GM21526 (cell line): ENCODE measurements around the gene NCK2.

Experiments
- ATAC-seq: cut with Tn5 transposase; IDR thresholded peaks from one replicate; pipeline ENCODE4 v1.9.1; 2021; ENCODE audit warnings: moderate library complexity; ENCODE audit not compliant: unreplicated experiment, low FRiP score

NCK2 gene

DNA sequence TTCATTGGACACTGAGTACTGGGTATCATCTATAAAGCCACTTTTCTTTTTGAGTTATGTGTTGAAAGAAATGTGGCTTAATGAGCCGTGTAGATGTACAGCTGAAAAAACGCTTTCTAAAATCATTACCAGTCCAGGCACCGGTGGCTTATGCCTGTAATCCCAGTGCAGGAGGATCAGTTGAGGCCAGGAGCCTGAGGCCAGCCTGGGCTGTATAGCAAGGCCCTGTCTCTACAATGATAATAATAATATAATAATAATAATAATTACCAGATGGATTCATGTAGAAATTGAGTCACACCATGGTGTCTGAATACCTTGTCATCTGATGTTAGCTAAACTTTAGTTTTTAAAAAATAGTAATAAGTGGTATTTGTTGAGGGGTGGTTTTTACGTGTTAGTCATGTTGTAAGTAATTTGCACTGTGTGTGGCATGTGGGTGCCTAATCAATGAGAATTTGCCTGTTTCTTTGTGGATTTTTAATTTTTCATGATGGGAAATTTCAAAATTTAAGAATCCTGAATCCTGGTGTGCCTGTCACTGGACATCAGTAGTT, 30.1 kb downstream of the NCK2 start:
- ATAC-seq = no peak

DNA sequence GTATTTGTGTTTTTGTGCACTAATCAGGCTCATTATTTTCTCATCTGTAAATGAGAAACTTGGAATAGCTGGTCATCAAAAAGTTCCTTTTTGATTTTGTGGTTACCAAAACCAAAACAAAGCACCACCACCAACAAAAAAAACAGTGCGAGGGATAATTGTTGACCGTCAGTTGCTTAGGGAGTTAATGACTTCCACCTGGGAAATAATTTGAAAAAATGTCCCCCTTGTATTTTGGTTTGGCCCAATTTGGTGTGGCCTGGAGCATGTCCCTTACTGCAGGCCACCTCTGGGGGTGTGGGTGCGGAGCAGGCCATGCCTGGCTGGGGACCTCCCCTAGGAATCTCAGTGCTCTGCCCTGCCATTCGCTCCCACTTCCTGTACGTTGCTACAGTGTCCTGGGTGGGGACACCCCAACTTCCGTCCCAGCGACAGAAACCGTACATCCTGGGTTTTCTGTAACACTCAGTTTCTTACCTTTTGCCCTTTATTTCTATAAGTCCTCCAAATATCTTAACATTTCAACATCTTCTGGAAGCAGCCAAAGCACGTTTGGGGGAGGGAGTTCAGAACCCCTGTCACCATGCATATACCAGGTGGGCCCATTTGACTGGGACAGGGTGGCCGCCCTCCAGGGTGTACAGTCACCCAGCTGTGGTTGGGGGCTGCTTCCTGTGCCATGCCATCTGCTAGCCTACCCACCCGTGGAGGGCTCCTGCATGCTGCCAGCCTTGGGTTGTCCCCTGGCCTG, 31.3 kb downstream of the NCK2 start:
- peak; percentile 55 for ATAC-seq

DNA sequence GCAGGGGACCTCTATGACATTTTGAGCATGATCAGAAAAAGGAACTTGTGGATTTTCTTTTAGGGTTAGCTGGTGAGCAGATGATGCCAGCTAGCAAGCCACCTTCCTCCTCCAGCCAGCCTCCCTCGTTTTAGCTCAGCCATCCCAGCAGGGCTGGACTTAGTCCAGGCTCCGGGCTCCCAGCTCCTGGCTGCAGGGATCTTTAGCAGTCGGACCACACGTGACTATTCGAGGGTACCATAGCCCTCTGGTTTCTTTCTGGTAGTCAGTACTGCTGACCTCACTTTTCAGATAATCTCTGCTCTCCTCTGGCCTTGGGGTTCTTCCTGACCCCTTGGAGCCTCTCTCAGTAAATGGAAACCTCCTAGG, 31.8 kb downstream of the NCK2 start:
- ATAC-seq = no peak

DNA sequence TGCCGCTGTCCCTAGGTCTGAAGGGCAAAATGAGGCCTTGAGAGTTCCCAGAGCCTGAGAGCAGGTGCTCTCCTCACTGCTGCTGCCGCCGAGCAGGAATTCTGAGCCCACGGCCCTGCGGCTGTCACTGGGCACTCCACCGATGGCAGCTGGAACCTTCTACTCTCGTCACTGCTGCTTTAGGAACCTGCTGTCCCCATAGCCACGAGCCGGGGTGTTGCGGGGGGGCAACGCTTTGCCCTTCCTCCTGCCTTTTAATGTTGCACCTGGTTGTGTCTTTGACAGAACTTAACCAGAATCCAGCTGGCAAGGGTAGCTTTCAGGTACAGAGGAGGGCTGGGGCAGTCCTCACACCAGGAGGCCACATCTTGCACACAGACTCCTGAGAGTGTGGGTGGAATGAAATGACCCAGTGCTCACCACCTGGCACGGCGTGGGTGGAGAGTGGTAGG, 32.3 kb downstream of the NCK2 start:
- ATAC-seq = no peak

DNA sequence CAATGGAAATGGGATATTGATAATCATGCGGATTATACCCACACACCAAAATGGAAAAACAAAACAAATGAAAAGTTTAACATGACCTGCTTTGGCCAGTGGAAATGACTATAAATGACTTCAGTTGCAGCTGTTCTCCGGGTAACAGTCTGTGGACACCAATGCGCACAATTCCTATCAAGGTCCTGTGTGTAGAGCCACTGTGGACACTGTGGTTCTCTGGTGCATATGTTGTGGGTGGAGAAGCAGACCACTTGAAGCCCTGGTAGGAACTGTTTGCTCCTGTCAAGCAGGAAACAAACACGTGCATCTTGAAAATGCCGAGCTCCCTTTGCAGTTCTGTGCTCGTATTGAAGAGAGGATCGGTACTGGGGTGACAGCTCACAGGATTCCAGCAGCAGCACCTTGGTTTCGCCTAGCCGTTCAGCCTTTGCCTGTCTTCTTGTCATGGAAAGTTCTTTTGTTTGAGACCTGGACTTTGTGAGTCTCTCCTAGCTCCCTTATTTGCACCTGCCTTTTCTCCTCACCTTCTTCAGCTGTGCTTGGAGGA, 32.9 kb downstream of the NCK2 start:
- no peak for ATAC-seq

DNA sequence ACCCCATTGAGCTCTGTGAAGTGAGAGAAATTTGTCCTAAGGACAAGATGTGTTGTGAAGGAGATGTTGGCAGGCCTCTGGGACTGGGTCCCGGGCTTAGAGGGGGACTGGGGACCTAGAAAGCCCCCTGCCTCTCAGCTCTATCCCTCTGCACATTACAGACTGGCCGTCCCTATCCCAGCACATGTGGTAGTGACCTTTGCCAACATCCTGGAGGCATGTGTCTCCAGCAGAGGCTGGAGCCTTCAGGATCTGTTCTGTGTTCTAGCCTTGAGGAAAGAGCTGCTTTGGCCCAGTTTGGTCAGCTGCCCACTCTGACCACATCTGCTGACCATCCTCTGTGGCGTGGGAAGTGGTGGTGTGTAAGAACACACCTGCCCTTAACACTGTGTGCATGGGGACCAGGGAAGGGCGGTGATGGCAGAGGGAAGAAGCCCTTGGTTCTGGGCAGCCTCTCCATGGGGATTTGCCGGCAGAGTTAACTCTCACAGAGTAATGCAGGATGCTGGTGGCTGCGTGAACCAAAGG, 33.4 kb downstream of the NCK2 start:
- no peak for ATAC-seq

DNA sequence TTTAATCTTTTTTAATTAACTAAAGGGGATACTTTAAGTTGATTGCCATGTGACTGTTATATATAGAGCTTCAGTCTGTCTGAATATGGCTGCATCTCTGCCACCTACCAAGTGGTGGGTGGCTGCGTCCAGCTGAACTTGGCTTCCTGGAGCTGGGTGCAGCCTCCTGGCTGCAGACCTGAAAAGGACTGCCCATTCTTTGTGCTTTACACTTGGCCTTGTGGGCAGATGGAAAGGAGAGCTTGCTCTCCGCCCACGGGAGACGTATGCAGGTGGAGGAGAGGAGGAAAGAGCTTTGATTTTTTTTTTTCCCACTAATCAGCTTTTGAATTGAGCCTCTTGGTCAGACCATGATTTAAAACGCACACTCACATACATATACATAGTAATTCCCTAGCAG, 34.7 kb downstream of the NCK2 start:
- no peak for ATAC-seq

DNA sequence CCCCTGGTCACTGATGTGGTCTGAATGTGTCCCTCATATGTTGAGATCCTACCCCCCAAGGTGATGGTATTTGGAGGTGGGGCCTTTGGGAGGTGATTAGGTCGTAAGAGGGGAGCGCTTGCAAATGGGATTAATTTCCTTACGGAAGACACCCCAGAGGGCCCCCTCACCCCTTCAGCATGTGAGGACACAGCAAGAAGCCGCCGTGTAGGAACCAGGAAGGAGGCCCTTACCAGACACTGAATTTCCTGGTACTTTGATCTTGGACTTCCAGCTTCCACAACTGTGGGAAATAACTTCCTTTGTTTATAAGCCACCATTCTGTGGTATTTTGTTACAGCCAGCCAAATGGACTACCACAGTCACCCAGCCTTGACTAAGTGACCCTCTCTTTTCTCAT, 35.9 kb downstream of the NCK2 start:
- no peak for ATAC-seq

DNA sequence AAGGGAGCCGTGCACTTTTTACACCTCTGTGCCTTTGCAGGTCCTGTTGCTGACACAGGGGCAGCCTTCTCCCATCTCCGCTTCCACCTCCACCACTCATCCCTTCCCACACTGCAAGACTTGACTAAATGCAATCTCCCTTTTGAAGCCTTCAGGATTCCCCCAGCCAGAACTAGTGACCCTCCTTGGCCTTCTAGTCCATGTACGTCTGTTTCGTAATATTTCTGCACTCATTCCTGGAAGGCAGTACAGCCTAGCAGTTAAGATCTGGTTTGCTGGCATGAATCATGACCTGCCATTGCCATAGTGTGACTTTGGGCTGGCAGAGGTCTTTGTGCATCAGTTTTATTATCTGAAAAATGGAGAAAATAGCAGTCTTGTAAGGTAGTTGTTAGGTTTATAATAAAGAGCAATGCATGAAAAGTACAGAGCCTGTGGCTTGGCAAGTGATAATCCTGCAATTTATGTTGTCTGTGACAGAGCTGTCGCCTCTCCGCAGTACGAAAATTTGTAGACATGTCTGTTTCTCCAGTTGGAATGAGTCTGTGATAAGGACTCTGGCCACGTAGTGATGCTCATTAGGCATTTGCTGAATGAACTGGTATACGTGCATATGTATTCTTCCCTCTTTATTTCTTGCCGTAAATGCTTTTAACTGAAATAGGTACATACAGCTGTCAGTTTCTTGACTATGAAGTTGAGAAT, 36.7 kb downstream of the NCK2 start:
- no peak for ATAC-seq

DNA sequence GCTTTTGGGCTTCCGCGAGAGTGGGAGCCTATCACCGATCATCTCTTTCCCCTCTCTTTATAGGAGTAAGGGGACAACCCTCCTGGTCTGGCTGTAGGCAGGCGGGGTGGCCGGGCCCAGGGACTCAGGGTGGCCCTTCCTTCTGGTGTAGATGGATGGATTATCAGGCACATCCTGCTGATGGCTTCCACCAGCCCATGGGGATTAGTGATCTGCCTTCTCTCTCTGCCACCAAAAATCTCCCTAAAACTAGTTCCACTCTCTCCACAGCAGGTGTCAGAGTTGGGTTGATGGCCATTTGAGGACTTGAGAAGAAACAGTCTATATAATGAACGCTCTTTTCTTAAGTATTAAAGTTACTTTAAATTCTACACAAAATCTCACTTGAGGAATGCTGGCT, 37.4 kb downstream of the NCK2 start:
- ATAC-seq = no peak

DNA sequence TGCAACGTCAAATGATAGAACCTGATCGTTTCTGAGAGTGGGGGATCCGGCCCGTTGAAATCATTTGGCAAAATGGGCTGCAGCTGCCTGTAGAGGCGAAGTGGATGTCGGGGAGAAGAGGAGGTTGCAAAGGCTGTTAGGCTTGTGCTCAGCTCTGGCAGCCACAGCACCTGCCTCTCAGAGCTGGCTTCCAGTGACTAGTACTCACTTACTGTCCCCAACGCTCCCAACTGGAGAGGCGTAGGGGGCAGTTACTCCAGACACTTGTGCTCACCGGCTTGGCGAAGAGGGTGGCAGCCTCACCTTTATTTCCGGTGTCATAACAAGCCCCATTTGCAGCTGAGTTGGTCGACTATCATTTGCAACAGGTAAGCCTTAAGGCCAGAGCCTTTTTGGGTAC, 37.9 kb downstream of the NCK2 start:
- ATAC-seq = no peak

DNA sequence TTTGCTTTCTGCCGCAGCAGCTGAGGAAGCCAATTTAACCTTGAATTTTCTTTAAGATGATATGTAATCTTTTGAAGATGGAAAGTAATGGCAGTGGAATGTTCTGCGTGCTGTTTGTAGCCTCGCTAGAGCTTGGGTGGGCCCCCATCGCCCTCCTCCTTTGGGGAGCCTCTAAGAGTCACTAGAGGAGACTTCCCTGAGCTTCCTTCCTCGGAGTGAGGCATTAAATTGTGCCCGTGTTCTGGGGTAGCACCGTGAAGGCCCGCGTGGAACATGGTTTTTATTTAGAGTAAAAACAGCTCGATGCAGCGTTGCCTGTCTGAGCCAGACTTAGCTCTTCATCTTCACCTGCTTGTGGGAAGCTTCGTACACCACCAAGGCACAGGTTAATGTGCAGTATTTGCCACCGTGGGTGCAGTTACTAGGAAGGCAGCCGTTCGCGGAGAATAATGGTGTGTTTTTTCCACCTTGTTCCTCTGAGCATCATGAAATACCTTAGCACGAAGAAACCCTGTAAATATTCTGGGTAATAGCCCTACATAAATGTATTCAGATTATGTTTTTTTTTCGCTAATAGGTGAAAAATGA, 38.5 kb downstream of the NCK2 start:
- no peak for ATAC-seq

DNA sequence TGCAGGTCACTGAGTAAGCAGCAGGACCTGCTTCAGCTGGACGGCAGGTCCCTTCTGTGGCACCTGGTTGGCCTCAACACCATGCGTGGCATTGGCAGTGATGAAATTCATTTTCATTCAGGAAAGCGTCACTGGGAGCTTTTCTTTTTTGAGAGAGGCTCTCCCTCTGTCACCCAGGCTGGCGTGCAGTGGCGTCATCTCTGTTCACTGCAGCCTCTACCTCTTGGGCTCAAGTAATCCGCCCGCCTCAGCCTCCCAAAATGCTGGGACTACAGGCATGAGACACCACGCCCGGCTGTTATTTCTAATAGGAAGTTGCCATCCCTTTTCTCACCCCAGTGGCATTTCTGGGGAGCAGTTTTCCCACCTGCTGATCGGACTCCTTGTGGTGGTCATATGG, 39.3 kb downstream of the NCK2 start:
- ATAC-seq = no peak

DNA sequence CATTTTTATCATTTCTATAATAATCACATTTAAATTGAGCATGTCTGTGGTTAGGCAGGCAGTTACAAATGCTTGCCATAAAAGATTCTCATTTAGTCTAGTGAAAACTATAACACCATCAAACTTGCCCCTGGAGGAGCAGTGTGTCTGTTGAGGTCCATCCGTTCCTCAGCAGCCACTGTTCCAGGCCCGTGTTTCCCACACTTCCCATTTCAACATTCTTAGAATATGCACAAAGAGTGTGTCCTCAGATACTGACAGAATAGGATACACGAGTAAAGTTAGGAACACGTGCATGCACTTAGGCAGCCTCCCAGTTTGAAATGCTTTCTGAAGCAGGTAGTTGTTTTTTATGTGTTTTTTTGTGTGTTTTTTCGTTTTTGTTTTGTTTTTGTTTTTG, 39.9 kb downstream of the NCK2 start:
- ATAC-seq = no peak

DNA sequence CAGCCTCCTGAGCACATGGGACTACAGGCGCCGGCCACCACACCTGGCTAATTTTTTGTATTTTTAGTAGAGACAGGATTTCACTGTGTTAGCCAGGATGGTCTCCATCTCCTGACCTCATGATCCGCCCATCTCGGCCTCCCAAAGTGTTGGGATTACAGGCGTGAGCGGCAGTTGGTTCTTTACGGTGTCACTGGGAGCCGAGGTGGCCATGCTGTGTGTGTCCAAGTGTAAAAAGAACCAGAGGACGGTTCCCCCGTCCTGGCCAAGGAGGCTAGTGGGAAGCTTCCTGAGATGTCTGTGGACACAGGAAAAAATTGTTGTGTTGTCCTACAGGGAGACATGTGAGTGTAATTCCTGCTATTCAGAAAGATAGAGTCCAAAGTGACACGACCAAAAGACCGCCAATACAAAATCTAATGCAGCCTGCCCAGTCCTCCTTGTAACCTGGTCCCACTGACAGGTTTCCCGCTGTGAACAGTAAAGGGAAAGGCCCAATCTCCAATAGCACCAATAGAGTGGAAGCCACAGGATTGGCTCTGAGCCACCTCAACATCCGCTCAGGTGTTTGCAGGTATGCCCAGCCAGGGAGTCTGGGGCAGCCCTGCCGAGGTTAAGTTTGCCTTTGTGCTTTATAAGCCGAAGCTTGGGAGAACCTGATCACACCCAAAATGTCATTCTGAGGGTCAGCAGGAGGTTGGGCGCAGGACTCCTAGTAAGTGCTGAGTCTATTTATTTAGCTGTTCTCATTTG, 40.6 kb downstream of the NCK2 start:
- ATAC-seq = no peak

DNA sequence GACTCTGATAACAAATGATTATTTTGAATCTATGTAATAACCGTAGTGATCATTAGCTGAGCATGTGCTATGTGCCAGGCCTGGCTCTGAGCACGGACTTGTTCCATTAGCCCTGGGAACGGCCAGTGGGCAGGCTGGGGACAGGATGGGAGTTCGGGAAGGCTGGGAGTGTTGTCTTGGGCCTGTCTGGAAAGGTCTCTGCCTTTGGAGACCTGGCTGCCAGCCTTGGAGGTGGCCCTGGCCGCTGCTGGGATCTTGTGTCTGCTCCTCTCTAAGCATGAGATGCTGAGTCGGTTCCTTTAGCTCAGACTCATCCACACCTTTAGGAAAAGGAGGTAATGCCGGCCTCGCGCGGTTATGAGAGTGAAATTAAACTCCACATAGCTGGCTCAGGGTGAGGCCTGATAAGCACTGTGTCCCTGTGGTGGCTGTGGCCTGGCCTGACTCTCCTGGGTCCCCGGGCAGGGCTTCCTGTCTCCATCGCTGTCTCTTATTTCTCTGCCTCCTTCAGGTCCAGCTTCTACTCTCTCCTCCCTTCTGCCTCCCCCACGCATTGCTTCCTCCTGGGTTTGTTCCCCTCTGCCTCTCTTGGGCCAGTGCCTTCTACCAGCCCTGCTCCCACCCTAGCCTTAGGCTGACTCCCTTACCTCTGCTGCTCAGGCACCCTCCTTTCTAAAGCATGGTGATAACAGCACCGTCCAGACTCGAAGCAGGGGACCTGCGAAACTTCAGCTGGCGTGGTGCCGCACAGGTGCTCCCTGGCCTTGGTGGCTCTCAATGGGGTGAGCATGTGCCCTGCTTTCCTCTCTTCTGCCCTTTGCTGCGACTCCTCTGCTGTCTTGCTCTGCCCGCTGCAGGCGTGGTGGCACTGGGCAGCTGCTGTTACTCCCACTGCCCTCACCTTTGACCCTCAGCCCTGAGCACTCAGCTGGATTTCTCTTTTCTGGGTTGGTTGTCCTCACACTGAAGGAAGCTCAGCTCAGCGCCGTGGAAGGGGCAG, 41.8 kb downstream of the NCK2 start:
- ATAC-seq = no peak

DNA sequence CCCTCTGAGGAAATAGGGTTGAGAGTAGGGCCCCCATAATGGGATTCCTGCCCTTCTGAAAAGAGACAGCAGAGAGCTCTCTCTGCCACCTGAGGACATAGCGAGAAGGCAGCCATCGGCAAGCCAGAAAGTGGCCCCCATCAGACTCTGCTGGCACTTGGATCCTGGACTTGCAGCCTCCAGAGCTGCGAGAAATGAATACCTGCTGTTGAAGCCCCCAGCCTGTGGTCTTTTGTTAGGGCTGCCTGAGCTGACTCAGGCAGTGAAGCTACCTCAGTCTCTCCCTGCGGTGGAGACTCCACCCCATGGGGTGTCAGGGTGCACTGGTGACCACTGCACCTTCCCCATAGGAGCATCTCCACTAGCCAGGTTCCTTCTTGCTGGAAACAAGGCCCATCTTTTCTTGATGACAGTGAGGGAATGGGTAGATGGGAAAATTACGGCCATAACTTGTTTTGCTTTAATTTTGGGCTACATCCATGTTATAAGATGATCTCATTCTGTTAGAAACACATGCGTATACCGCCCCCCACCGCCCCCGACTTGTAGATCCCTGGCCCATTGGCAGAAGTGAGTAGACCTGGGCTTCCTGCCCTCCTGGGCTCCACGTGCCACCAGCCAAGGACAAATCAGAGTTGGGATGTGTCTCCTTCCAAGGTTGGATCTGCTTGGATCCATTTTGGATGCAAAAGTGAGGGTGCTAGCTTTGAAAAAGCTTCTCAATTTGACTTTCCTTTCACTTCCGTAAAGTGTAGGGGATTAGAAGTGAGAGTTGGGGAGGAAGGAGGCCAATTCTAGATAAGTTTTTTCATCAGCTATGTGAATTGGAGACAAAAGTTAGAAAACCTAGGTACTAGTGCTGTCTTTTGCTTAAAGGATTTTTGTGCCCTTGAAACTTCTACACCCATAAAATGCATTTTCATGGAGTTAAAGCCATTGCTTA, 42.9 kb downstream of the NCK2 start:
- peak; percentile 37 for ATAC-seq

DNA sequence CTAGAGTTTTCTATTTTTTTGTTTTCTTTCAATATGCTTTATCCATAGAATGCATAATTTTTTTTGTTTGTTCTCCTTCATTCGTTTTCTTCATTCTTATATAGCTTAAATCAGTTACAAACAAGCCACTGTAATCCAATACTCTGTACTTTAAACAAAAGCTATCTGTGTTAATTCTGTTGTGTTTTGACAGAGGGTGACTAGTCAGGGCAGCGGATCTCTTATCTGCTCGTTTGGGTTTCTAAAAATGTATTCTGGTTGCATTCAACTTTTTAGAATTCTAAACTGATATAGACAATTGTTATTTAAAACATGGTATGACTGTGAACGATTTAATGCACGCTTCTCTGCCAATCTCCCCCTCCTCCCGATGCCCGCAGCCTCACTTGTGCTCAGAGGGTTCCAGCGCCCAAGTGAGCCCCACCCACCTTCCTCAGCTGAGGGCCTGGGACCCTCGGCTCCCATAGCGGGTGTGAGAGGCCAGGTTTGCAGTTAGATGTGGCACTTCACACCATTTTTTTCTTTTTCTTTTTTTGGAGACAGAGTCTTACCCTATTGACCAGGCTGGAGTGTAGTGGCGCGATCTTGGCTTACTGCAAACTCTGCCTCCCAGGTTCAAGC, 44.1 kb downstream of the NCK2 start:
- no peak for ATAC-seq
